HepG2 (cell line): ENCODE data around the gene IQCE. TPM values are rescaled to one million over a fixed set of nuclear protein-coding genes. Genes with fewer than 3 reads are reported as not detected.

ENCODE experiments used
- FLYWCH1 ChIP-seq: sonication (generic); formaldehyde crosslinking; IDR thresholded peaks from 2 replicates; pipeline ENCODE4 v1.8.1; 2023; ENCODE audit warnings: mild to moderate bottlenecking, missing genetic modification reagents
- GTF2F1 ChIP-seq: fragments of 150-350 bp; IDR thresholded peaks from 2 replicates; pipeline ENCODE4 v1.6.1; 2014; ENCODE audit warnings: low read length
- JARID2 ChIP-seq: sonication (generic); formaldehyde crosslinking; IDR thresholded peaks from 2 replicates; pipeline ENCODE4 v1.8.1; 2023; ENCODE audit warnings: missing genetic modification reagents, inconsistent platforms; ENCODE audit not compliant: insufficient replicate concordance
- KDM5A ChIP-seq: fragments of 200-600 bp; sonication (generic); IDR thresholded peaks from 2 replicates; pipeline ENCODE4 v1.7.0; 2018; ENCODE audit warnings: antibody characterized with exemption, mild to moderate bottlenecking, low read length, borderline replicate concordance
- ZFX ChIP-seq: sonication (generic); formaldehyde crosslinking; IDR thresholded peaks from 2 replicates; pipeline ENCODE4 v1.4.0; 2020; ENCODE audit warnings: mild to moderate bottlenecking, low read depth, missing genetic modification reagents, moderate library complexity
- ZNF143 ChIP-seq: sonication (generic); formaldehyde crosslinking; IDR thresholded peaks from 2 replicates; pipeline ENCODE4 v1.4.0; 2020; ENCODE audit warnings: missing genetic modification reagents
- ZNF7 ChIP-seq: IDR thresholded peaks from 2 replicates; pipeline ENCODE4 v1.6.1; 2016; ENCODE audit warnings: missing biosample characterization, missing genetic modification reagents
- ZNF790 ChIP-seq: sonication (generic); formaldehyde crosslinking; IDR thresholded peaks from 2 replicates; pipeline ENCODE4 v1.8.0; 2022; ENCODE audit warnings: missing genetic modification reagents, mild to moderate bottlenecking, borderline replicate concordance
- polyA plus RNA-seq, 8 experiments: library from polyadenylated mRNA; depleted of rRNA in 3 of 8; stranded (reverse) in 7 of 8; unstranded in 1 of 8; fragments of >200 nt; fragmentation: Illumina TruSeq in 4 of 8; extraction: Trizol in 4 of 8; gene quantifications; 2 replicates each; pipeline versions ENCODE4 v1.2.1 to v1.2.3, GENCODE V29; 2011 to 2016; ENCODE audit warnings: low read depth in 4 of 8, missing spikeins in 1 of 8, mixed read lengths in 1 of 8; ENCODE audit not compliant: insufficient read depth in 1 of 8
- total RNA-seq, 5 experiments: library from RNA; depleted of rRNA; stranded (reverse); fragments of >200 nt; fragmentation: Illumina TruSeq; extraction: Trizol; gene quantifications; 2 replicates each; pipeline ENCODE4 v1.2.3, GENCODE V29; 2016; ENCODE audit warnings: low read depth in 1 of 5
- TF ChIP-seq, protein P1 (sequence below): sonication (generic); formaldehyde crosslinking; IDR thresholded peaks from 2 replicates; pipeline ENCODE4 v1.5.0; 2020; ENCODE audit warnings: mild to moderate bottlenecking, missing genetic modification reagents
- TF ChIP-seq, protein P2 (sequence below): sonication (generic); formaldehyde crosslinking; IDR thresholded peaks from 2 replicates; pipeline ENCODE4 v1.4.0; 2020; ENCODE audit warnings: mild to moderate bottlenecking, missing genetic modification reagents
- TF ChIP-seq, protein P3 (sequence below): sonication (generic); formaldehyde crosslinking; IDR thresholded peaks from 2 replicates; pipeline ENCODE4 v1.4.0; 2020; ENCODE audit warnings: mild to moderate bottlenecking, missing genetic modification reagents
- TF ChIP-seq, protein P4 (sequence below): sonication (generic); formaldehyde crosslinking; IDR thresholded peaks from 2 replicates; pipeline ENCODE4 v1.8.0; 2022; ENCODE audit warnings: mild to moderate bottlenecking, missing genetic modification reagents; ENCODE audit not compliant: insufficient replicate concordance
- TF ChIP-seq, protein P5 (sequence below): sonication (generic); formaldehyde crosslinking; IDR thresholded peaks from 2 replicates; pipeline ENCODE4 v1.4.0; 2020; ENCODE audit warnings: missing genetic modification reagents
- TF ChIP-seq, protein P6 (sequence below): fragments of 450-650 bp; IDR thresholded peaks from 2 replicates; pipeline ENCODE4 v1.6.1; 2016
- TF ChIP-seq, protein P7 (sequence below): sonication (generic); formaldehyde crosslinking; IDR thresholded peaks from 2 replicates; pipeline ENCODE4 v1.5.1; 2020; ENCODE audit warnings: mild to moderate bottlenecking, missing genetic modification reagents, moderate library complexity
- TF ChIP-seq, protein P8 (sequence below): IDR thresholded peaks from 2 replicates; pipeline ENCODE4 v1.6.1; 2016; ENCODE audit warnings: mild to moderate bottlenecking, missing biosample characterization, missing genetic modification reagents

IQCE gene
- total and polyA plus RNA-seq, 2 of the 13 experiments (the other 11 are each of a cell fraction or from before 2014, with no cell fraction given), result 1.5 to 2.5 TPM

DNA sequence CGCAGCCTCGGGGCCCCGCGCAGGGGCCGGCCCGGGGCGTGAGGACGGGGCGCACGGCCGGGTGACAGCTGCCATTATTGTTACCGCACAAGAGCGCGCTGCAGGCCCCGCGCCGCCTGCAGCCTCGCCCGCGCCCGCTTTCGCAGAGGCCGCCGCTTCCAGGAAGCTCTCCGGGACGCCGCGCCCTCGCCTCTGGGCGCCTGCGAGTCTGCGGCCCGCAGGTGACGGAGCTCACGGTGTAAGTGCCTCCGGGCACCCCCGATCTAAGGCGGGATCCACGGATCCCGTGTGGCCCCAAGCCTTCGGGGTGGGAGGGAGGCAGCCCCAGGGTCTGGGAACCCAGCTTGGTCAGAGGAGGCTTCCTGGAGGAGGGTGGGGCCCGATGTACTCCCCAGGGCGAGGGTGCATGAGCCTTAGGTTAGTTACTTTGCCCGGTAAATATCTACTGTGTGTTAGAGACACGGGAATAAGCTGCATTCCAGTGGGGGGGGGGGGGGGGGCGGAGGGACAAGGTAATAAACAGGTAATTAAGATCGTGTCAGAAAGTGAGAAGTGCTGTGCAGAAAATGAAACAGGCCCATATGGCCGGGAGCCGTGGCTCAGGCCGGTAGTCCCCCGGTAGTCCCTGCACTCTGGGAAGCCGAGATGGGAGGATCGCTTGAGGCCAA, 638 bp downstream of the IQCE start (continued):
- TF ChIP-seq, protein P1, sequence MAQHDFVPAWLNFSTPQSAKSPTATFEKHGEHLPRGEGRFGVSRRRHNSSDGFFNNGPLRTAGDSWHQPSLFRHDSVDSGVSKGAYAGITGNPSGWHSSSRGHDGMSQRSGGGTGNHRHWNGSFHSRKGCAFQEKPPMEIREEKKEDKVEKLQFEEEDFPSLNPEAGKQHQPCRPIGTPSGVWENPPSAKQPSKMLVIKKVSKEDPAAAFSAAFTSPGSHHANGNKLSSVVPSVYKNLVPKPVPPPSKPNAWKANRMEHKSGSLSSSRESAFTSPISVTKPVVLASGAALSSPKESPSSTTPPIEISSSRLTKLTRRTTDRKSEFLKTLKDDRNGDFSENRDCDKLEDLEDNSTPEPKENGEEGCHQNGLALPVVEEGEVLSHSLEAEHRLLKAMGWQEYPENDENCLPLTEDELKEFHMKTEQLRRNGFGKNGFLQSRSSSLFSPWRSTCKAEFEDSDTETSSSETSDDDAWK (CRISPR knock-in tag), result no peak
- TF ChIP-seq, protein P2, sequence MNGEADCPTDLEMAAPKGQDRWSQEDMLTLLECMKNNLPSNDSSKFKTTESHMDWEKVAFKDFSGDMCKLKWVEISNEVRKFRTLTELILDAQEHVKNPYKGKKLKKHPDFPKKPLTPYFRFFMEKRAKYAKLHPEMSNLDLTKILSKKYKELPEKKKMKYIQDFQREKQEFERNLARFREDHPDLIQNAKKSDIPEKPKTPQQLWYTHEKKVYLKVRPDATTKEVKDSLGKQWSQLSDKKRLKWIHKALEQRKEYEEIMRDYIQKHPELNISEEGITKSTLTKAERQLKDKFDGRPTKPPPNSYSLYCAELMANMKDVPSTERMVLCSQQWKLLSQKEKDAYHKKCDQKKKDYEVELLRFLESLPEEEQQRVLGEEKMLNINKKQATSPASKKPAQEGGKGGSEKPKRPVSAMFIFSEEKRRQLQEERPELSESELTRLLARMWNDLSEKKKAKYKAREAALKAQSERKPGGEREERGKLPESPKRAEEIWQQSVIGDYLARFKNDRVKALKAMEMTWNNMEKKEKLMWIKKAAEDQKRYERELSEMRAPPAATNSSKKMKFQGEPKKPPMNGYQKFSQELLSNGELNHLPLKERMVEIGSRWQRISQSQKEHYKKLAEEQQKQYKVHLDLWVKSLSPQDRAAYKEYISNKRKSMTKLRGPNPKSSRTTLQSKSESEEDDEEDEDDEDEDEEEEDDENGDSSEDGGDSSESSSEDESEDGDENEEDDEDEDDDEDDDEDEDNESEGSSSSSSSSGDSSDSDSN (CRISPR knock-in tag), result peak; percentile 54; the same call in 1 of the 2 replicates
- TF ChIP-seq, protein P3, sequence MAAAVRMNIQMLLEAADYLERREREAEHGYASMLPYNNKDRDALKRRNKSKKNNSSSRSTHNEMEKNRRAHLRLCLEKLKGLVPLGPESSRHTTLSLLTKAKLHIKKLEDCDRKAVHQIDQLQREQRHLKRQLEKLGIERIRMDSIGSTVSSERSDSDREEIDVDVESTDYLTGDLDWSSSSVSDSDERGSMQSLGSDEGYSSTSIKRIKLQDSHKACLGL (CRISPR knock-in tag), result peak; percentile 11; the same call in 1 of the 2 replicates
- TF ChIP-seq ZNF7 (CRISPR knock-in tag) (no peak), ZFX (CRISPR knock-in tag) (peak; percentile 44), KDM5A (no peak), ZNF143 (no peak), FLYWCH1 (CRISPR knock-in tag) (no peak), ZNF790 (peak; percentile 25; the same call in 1 of the 2 replicates), JARID2 (CRISPR knock-in tag) (no peak), GTF2F1 (no peak)
- TF ChIP-seq, protein P4, sequence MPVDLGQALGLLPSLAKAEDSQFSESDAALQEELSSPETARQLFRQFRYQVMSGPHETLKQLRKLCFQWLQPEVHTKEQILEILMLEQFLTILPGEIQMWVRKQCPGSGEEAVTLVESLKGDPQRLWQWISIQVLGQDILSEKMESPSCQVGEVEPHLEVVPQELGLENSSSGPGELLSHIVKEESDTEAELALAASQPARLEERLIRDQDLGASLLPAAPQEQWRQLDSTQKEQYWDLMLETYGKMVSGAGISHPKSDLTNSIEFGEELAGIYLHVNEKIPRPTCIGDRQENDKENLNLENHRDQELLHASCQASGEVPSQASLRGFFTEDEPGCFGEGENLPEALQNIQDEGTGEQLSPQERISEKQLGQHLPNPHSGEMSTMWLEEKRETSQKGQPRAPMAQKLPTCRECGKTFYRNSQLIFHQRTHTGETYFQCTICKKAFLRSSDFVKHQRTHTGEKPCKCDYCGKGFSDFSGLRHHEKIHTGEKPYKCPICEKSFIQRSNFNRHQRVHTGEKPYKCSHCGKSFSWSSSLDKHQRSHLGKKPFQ (CRISPR knock-in tag), result no peak
- TF ChIP-seq, protein P5, sequence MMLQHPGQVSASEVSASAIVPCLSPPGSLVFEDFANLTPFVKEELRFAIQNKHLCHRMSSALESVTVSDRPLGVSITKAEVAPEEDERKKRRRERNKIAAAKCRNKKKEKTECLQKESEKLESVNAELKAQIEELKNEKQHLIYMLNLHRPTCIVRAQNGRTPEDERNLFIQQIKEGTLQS (CRISPR knock-in tag), result no peak
- TF ChIP-seq, protein P6, sequence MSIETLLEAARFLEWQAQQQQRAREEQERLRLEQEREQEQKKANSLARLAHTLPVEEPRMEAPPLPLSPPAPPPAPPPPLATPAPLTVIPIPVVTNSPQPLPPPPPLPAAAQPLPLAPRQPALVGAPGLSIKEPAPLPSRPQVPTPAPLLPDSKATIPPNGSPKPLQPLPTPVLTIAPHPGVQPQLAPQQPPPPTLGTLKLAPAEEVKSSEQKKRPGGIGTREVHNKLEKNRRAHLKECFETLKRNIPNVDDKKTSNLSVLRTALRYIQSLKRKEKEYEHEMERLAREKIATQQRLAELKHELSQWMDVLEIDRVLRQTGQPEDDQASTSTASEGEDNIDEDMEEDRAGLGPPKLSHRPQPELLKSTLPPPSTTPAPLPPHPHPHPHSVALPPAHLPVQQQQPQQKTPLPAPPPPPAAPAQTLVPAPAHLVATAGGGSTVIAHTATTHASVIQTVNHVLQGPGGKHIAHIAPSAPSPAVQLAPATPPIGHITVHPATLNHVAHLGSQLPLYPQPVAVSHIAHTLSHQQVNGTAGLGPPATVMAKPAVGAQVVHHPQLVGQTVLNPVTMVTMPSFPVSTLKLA, result no peak
- TF ChIP-seq, protein P7, sequence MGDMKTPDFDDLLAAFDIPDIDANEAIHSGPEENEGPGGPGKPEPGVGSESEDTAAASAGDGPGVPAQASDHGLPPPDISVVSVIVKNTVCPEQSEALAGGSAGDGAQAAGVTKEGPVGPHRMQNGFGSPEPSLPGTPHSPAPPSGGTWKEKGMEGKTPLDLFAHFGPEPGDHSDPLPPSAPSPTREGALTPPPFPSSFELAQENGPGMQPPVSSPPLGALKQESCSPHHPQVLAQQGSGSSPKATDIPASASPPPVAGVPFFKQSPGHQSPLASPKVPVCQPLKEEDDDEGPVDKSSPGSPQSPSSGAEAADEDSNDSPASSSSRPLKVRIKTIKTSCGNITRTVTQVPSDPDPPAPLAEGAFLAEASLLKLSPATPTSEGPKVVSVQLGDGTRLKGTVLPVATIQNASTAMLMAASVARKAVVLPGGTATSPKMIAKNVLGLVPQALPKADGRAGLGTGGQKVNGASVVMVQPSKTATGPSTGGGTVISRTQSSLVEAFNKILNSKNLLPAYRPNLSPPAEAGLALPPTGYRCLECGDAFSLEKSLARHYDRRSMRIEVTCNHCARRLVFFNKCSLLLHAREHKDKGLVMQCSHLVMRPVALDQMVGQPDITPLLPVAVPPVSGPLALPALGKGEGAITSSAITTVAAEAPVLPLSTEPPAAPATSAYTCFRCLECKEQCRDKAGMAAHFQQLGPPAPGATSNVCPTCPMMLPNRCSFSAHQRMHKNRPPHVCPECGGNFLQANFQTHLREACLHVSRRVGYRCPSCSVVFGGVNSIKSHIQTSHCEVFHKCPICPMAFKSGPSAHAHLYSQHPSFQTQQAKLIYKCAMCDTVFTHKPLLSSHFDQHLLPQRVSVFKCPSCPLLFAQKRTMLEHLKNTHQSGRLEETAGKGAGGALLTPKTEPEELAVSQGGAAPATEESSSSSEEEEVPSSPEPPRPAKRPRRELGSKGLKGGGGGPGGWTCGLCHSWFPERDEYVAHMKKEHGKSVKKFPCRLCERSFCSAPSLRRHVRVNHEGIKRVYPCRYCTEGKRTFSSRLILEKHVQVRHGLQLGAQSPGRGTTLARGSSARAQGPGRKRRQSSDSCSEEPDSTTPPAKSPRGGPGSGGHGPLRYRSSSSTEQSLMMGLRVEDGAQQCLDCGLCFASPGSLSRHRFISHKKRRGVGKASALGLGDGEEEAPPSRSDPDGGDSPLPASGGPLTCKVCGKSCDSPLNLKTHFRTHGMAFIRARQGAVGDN (CRISPR knock-in tag), result peak; percentile 30; the same call in 1 of the 2 replicates
- TF ChIP-seq, protein P8, sequence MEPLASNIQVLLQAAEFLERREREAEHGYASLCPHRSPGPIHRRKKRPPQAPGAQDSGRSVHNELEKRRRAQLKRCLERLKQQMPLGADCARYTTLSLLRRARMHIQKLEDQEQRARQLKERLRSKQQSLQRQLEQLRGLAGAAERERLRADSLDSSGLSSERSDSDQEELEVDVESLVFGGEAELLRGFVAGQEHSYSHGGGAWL (CRISPR knock-in tag), result no peak; the same call in 1 of the 2 replicates
